Left hindlimb (tissue), 1 donor: ENCODE data around the gene XIRP2.
"Not testable (repeated sequence)": the region's sequence is repeated elsewhere in the genome, so short reads cannot be mapped to it uniquely, and the experiment has no call there.

Experiments used
- DNase-seq: peaks from one replicate; pipeline ENCODE4 v3.0.0-alpha.2; 2018

The XIRP2 gene

GRCh38 chr2:166934817-166935216 lies 46.5 kb downstream of the XIRP2 start:
- DNase-seq, result no peak

GRCh38 chr2:166942377-166942776 lies 54.1 kb downstream of the XIRP2 start:
- DNase-seq, result no peak

GRCh38 chr2:166944909-166945308 lies 56.6 kb downstream of the XIRP2 start:
- no peak for DNase-seq

- DNase-seq, result no peak
Observed at GRCh38 chr2:166957686-166958085, 69.4 kb downstream of the XIRP2 start.

- DNase-seq, result no peak
Observed at GRCh38 chr2:166958986-166959481, 70.8 kb downstream of the XIRP2 start.

- no peak for DNase-seq
Observed at GRCh38 chr2:166959556-166959955, 71.3 kb downstream of the XIRP2 start.

GRCh38 chr2:166960702-166961270 lies 72.5 kb downstream of the XIRP2 start:
- DNase-seq, result no peak

GRCh38 chr2:166961933-166962332 lies 73.7 kb downstream of the XIRP2 start:
- DNase-seq, result no peak

- DNase-seq, result no peak
Observed at GRCh38 chr2:166969486-166969885, 81.2 kb downstream of the XIRP2 start.

- DNase-seq, result no peak
Observed at GRCh38 chr2:166972002-166972401, 83.7 kb downstream of the XIRP2 start.

GRCh38 chr2:166972418-166972817 lies 84.1 kb downstream of the XIRP2 start:
- no peak for DNase-seq

GRCh38 chr2:166984188-166984587 lies 95.9 kb downstream of the XIRP2 start:
- no peak for DNase-seq

GRCh38 chr2:166984797-166985196 lies 96.5 kb downstream of the XIRP2 start:
- no peak for DNase-seq

- no peak for DNase-seq
Observed at GRCh38 chr2:166994588-166995336, 106.5 kb downstream of the XIRP2 start.

- DNase-seq, result no peak
Observed at GRCh38 chr2:166996465-166996864, 108.2 kb downstream of the XIRP2 start.

GRCh38 chr2:167001165-167001564 lies 112.9 kb downstream of the XIRP2 start:
- no peak for DNase-seq

- DNase-seq, result no peak
Observed at GRCh38 chr2:167005096-167005495, 116.8 kb downstream of the XIRP2 start.

GRCh38 chr2:167013227-167013626 lies 124.9 kb downstream of the XIRP2 start:
- no peak for DNase-seq

- no peak for DNase-seq
Observed at GRCh38 chr2:167015806-167016205, 127.5 kb downstream of the XIRP2 start.

GRCh38 chr2:167017021-167017420 lies 128.7 kb downstream of the XIRP2 start:
- DNase-seq, result no peak

GRCh38 chr2:167018590-167018989 lies 130.3 kb downstream of the XIRP2 start:
- DNase-seq, result no peak

- no peak for DNase-seq
Observed at GRCh38 chr2:167028503-167028902, 140.2 kb downstream of the XIRP2 start.

GRCh38 chr2:167034976-167035375 lies 146.7 kb downstream of the XIRP2 start:
- DNase-seq, result not testable (repeated sequence)

GRCh38 chr2:167048829-167049228 lies 160.5 kb downstream of the XIRP2 start:
- DNase-seq, result no peak

GRCh38 chr2:167049659-167050058 lies 161.4 kb downstream of the XIRP2 start:
- no peak for DNase-seq
